ENCODE measurements around the gene ICAM2. TPM values are rescaled to one million over a fixed set of nuclear protein-coding genes. Genes with fewer than 3 reads are reported as not detected.

Gene ICAM2
- total RNA-seq, 4 donors from 2014 or later, result 20.3 to 41.8 (median 30.6) TPM

DNA sequence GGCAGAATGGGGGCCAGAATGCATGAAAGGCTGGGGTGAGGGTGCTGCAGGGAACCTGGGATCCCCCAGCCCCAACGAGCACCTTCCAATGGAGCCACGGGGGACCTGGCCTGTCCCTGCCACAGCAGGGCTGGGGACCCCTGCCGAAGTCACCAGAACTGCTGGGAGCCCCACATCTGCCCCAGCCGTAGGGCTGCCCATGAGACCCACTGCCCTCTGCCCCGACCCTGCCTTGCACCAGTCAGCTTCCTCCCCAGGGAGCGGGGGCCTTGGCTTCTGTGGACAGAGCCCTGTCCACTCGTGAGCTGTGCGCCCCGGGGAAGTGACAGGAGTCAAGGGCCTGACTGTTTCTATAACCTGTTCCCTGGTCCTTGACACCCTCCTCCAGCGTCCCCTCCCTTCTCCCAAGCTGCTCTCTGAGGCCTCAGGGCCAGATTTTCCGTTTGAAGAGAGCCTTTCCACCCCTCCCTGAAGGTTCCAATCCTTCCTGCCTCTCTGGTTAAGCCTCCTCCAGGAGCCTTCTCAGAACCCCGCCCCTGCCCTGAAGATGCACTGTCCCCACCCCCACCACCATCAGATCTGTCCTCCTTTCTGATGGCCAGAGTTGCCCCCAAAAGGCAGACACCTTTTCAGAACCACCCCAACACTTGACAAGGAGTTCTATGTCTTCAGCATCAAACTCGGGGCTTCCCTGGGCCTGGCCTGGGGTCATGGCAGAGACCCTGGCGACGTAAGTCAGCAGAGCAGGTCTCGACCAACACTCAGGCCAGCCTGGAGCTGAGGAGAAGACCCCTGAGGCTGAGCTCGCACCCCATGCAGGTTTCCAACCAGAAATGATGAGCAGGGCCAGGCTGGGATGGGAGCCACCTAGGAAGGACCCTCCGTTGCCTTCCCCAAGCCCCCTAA, 33.0 kb downstream of the ICAM2 start:
- Histone ChIP-seq H3K27me3 (no peaks in the 10 kb centered on the region), H3K36me3 (no peaks in the 10 kb centered on the region), H3K4me3 (replicated peaks in 1 of 3) (no peak overlapping the region), H3K27ac (peak overlapping the region; percentile 94 to 96 (median 95)), H3K4me1 (peaks cover 57 to 78% of the 10 kb centered on the region in 2 donors), H3K9me3 (no peaks in the 10 kb centered on the region)
- no peak for TF ChIP-seq POLR2A (IDR thresholded peaks at IDR 0.05)
- TF ChIP-seq, protein P1, sequence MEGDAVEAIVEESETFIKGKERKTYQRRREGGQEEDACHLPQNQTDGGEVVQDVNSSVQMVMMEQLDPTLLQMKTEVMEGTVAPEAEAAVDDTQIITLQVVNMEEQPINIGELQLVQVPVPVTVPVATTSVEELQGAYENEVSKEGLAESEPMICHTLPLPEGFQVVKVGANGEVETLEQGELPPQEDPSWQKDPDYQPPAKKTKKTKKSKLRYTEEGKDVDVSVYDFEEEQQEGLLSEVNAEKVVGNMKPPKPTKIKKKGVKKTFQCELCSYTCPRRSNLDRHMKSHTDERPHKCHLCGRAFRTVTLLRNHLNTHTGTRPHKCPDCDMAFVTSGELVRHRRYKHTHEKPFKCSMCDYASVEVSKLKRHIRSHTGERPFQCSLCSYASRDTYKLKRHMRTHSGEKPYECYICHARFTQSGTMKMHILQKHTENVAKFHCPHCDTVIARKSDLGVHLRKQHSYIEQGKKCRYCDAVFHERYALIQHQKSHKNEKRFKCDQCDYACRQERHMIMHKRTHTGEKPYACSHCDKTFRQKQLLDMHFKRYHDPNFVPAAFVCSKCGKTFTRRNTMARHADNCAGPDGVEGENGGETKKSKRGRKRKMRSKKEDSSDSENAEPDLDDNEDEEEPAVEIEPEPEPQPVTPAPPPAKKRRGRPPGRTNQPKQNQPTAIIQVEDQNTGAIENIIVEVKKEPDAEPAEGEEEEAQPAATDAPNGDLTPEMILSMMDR (IDR thresholded peaks at IDR 0.05), result no peak
- intact Hi-C loops (cut with DNase I), result no loop called here
- 32 to 44% methylated on average over 12 to 16 of the region's 18 CpGs for WGBS, 2 donors
- DNase-seq, result peak; percentile 90 to 91

GRCh38 chr17:63986821-63987220, 33.6 kb downstream of the ICAM2 start:
- Histone ChIP-seq H3K27me3 (no peaks in the 10 kb centered on the region), H3K27ac (peak overlapping the region; percentile 94 to 96 (median 95)), H3K36me3 (no peaks in the 10 kb centered on the region), H3K4me3 (replicated peaks in 1 of 3) (no peak overlapping the region), H3K4me1 (peaks cover 57 to 78% of the 10 kb centered on the region in 2 donors), H3K9me3 (no peaks in the 10 kb centered on the region)
- intact Hi-C loops (cut with DNase I), result no loop called here
- TF ChIP-seq POLR2A (IDR thresholded peaks at IDR 0.05), result no peak
- TF ChIP-seq, protein P1 (IDR thresholded peaks at IDR 0.05), result no peak
- DNase-seq, result peak; percentile 94 to 95
- WGBS, 2 donors, result 23 to 33% methylated on average over 1 to 3 of the region's 3 CpGs

GRCh38 chr17:63985387-63986140, 34.9 kb downstream of the ICAM2 start:
- Histone ChIP-seq H3K27ac (peak overlapping the region; percentile 76 to 95 (median 94)), H3K9me3 (no peaks in the 10 kb centered on the region), H3K36me3 (no peaks in the 10 kb centered on the region), H3K4me1 (peaks cover 55 to 79% of the 10 kb centered on the region in 2 donors), H3K4me3 (replicated peaks in 1 of 3) (no peak overlapping the region), H3K27me3 (no peaks in the 10 kb centered on the region)
- intact Hi-C loops (cut with DNase I), result no loop called here
- 62 to 71% methylated on average over 11 to 12 of the region's 13 CpGs for WGBS, 2 donors
- TF ChIP-seq, protein P1 (IDR thresholded peaks at IDR 0.05), result no peak
- no peak for TF ChIP-seq POLR2A (IDR thresholded peaks at IDR 0.05)
- no peak for DNase-seq

GRCh38 chr17:63984651-63985386, 35.6 kb downstream of the ICAM2 start:
- peaks cover 55 to 79% of the 10 kb centered on the region in 2 donors for H3K4me1 ChIP-seq
- peak; percentile 36 to 52 for DNase-seq
- intact Hi-C loops (cut with DNase I), result no loop called here

More at GRCh38 chr17:63984651-63985386, 35.6 kb downstream of the ICAM2 start:
- WGBS, 2 donors, result 79 to 82% methylated on average over 13 to 15 of the region's 16 CpGs
- Histone ChIP-seq H3K9me3 (no peaks in the 10 kb centered on the region), H3K27ac (peak overlapping the region; percentile 76 to 95 (median 94)), H3K27me3 (no peaks in the 10 kb centered on the region), H3K36me3 (no peaks in the 10 kb centered on the region), H3K4me3 (replicated peaks in 1 of 3) (no peak overlapping the region)
- TF ChIP-seq, protein P1 (IDR thresholded peaks at IDR 0.05), result no peak
- TF ChIP-seq POLR2A (IDR thresholded peaks at IDR 0.05), result no peak

Measured in thyroid gland (tissue), 4 donors.